Measurements from ENCODE around the gene SPESP1.
"Not testable (repeated sequence)": the region's sequence is repeated elsewhere in the genome, so short reads cannot be mapped to it uniquely, and the experiment has no call there.

Gene SPESP1

DNA sequence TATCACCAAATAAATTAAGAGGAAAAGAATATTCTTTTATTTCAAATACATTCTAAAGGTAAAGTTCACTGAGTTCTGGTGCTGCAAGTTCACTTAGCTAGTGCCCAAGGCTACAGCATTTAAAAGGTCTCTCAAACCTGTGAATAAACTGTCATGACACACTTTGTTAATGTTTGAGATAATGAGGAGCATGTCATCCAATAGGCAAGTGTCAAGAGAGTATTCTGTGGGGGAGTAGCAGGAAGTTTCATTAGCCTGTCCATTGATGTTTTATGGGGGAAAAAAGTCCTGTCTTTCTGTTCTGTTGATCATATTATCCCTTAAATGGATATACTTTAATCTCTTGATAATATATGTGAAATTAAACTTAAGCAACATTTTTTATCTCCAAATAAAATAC, 4.0 kb downstream of the SPESP1 start:
- H3K36me3 Mint-ChIP-seq: no peaks in the 10 kb centered on the region
- H3K9me3 Mint-ChIP-seq: no peaks in the 10 kb centered on the region
- H3K27ac Mint-ChIP-seq: no peak overlapping the region
- no peak overlapping the region for H3K4me3 Mint-ChIP-seq
- H3K4me1 Mint-ChIP-seq: no peaks in the 10 kb centered on the region
- peaks cover 12% of the 10 kb centered on the region for H3K27me3 Mint-ChIP-seq

GRCh38 chr15:68935400-68935937, 5.1 kb downstream of the SPESP1 start:
- H3K27ac Mint-ChIP-seq: no peak overlapping the region
- H3K4me3 Mint-ChIP-seq: no peak overlapping the region
- H3K27me3 Mint-ChIP-seq: peaks cover 17% of the 10 kb centered on the region
- H3K4me1 Mint-ChIP-seq: no peaks in the 10 kb centered on the region
- no peaks in the 10 kb centered on the region for H3K36me3 Mint-ChIP-seq
- no peaks in the 10 kb centered on the region for H3K9me3 Mint-ChIP-seq

GRCh38 chr15:68939501-68939900, 9.2 kb downstream of the SPESP1 start:
- no peaks in the 10 kb centered on the region for H3K36me3 Mint-ChIP-seq
- H3K4me3 Mint-ChIP-seq: no peak overlapping the region
- H3K27ac Mint-ChIP-seq: no peak overlapping the region

DNA sequence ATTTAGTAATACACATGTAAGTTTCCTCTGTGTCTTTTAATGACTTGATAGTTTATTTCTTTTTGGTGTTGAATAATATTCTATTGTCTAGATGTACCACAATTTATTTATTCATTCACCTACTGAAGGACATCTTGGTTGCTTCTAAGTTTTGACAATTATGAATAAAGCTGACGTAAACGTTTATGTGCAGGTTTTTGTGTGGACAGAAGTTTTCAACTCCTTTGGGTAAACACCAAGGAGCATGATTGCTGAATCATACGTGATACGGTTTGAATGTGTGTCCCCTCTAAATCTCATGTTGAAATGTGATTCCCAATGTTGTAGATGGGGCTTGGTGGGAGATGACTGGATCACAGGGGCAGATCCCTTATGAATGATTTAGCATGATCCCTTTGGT, 21.5 kb downstream of the SPESP1 start:
- Mint-ChIP-seq H3K27me3 (peaks cover 21% of the 10 kb centered on the region), H3K27ac (no peak overlapping the region), H3K4me1 (no peaks in the 10 kb centered on the region), H3K36me3 (peaks cover 2% of the 10 kb centered on the region), H3K4me3 (no peak overlapping the region), H3K9me3 (peaks cover 24% of the 10 kb centered on the region)

More at GRCh38 chr15:68939501-68939900, 9.2 kb downstream of the SPESP1 start:
- H3K27me3 Mint-ChIP-seq: peaks cover 23% of the 10 kb centered on the region
- no peaks in the 10 kb centered on the region for H3K9me3 Mint-ChIP-seq
- no peaks in the 10 kb centered on the region for H3K4me1 Mint-ChIP-seq

DNA sequence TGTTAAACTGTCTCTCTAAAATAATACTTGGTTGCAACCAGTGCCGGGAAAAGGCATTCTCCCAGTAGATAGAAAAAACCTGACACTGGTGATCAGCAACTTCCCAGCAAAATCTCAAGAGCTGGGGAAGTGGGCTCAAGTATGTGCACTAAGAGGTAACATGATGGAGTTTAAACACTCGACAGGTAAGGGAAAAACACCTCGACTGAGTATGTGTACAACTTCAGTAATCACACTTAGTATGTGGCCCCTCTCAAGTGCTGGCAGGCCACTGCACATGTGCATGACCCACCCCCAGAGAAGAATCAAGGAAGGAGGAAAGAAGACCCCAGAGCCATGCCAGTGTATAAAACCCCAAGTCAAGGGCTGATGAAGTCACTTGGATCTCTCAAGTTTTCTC, 27.4 kb downstream of the SPESP1 start:
- Mint-ChIP-seq H3K27me3 (peaks cover 38% of the 10 kb centered on the region), H3K36me3 (peaks cover 2% of the 10 kb centered on the region)

GRCh38 chr15:68958597-68958996, 28.3 kb downstream of the SPESP1 start:
- peaks cover 43% of the 10 kb centered on the region for H3K27me3 Mint-ChIP-seq

More for the DNA sequence above, 27.4 kb downstream of the SPESP1 start:
- Mint-ChIP-seq H3K4me1 (no peaks in the 10 kb centered on the region), H3K27ac (no peak overlapping the region), H3K9me3 (peaks cover 14% of the 10 kb centered on the region), H3K4me3 (no peak overlapping the region)

GRCh38 chr15:68962465-68962864, 32.1 kb downstream of the SPESP1 start:
- Mint-ChIP-seq H3K4me3 (no peak overlapping the region), H3K9me3 (peaks cover 4% of the 10 kb centered on the region), H3K27me3 (peaks cover 27% of the 10 kb centered on the region), H3K4me1 (no peaks in the 10 kb centered on the region), H3K27ac (no peak overlapping the region), H3K36me3 (no peaks in the 10 kb centered on the region)

More at GRCh38 chr15:68958597-68958996, 28.3 kb downstream of the SPESP1 start:
- peaks cover 2% of the 10 kb centered on the region for H3K36me3 Mint-ChIP-seq
- H3K9me3 Mint-ChIP-seq: peaks cover 14% of the 10 kb centered on the region
- H3K27ac Mint-ChIP-seq: no peak overlapping the region
- H3K4me3 Mint-ChIP-seq: no peak overlapping the region
- no peaks in the 10 kb centered on the region for H3K4me1 Mint-ChIP-seq

DNA sequence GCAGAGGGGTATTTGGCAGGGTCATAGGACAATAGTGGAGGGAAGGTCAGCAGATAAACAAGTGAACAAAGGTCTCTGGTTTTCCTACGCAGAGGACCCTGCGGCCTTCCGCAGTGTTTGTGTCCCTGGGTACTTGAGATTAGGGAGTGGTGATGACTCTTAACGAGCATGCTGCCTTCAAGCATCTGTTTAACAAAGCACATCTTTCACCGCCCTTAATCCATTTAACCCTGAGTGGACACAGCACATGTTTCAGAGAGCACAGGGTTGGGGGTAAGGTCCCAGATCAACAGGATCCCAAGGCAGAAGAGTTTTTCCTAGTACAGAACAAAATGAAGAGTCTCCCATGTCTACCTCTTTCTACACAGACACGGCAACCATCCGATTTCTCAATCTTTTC, 33.4 kb downstream of the SPESP1 start:
- H3K4me1 Mint-ChIP-seq, H3K27ac Mint-ChIP-seq, H3K4me3 Mint-ChIP-seq, H3K36me3 Mint-ChIP-seq: not testable (repeated sequence)
- peaks cover 12% of the 10 kb centered on the region for H3K9me3 Mint-ChIP-seq
- peaks cover 24% of the 10 kb centered on the region for H3K27me3 Mint-ChIP-seq

GRCh38 chr15:68966996-68967395, 36.7 kb downstream of the SPESP1 start:
- peaks cover 19% of the 10 kb centered on the region for H3K27me3 Mint-ChIP-seq
- H3K9me3 Mint-ChIP-seq: peaks cover 21% of the 10 kb centered on the region
- H3K27ac Mint-ChIP-seq: no peak overlapping the region

DNA sequence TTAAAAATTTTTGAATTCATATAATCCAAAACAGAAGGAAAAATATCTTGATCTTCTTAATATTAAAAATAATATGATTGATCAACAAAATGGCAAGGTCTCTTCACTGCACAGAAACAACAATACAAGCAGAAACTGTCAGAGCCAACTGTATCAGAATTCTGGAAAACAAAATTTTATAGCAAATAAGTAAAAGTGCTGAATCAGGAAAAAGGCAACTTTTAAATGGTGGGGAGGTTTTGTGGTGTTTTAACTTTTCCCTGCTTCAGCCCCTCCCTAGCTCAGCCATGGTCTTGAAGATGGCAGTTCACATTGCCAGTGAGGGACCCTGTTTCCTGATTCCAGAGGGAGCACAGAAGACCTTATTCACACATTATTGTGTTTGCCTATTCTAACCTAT, 37.6 kb downstream of the SPESP1 start:
- Mint-ChIP-seq H3K27ac (no peak overlapping the region), H3K4me1 (no peaks in the 10 kb centered on the region), H3K4me3 (no peak overlapping the region), H3K9me3 (peaks cover 21% of the 10 kb centered on the region), H3K27me3 (peaks cover 15% of the 10 kb centered on the region), H3K36me3 (no peaks in the 10 kb centered on the region)

More at GRCh38 chr15:68966996-68967395, 36.7 kb downstream of the SPESP1 start:
- Mint-ChIP-seq H3K4me3 (no peak overlapping the region), H3K36me3 (no peaks in the 10 kb centered on the region), H3K4me1 (no peaks in the 10 kb centered on the region)

GRCh38 chr15:68969298-68969697, 39.0 kb downstream of the SPESP1 start:
- no peak overlapping the region for H3K4me3 Mint-ChIP-seq
- no peaks in the 10 kb centered on the region for H3K36me3 Mint-ChIP-seq
- H3K27ac Mint-ChIP-seq: no peak overlapping the region
- no peaks in the 10 kb centered on the region for H3K4me1 Mint-ChIP-seq
- H3K27me3 Mint-ChIP-seq: peaks cover 16% of the 10 kb centered on the region
- peaks cover 21% of the 10 kb centered on the region for H3K9me3 Mint-ChIP-seq

GRCh38 chr15:68972201-68973065, 42.1 kb downstream of the SPESP1 start:
- Mint-ChIP-seq H3K27ac (no peak overlapping the region), H3K27me3 (peaks cover 21% of the 10 kb centered on the region), H3K9me3 (peaks cover 18% of the 10 kb centered on the region), H3K36me3 (no peaks in the 10 kb centered on the region), H3K4me3 (no peak overlapping the region), H3K4me1 (no peaks in the 10 kb centered on the region)

DNA sequence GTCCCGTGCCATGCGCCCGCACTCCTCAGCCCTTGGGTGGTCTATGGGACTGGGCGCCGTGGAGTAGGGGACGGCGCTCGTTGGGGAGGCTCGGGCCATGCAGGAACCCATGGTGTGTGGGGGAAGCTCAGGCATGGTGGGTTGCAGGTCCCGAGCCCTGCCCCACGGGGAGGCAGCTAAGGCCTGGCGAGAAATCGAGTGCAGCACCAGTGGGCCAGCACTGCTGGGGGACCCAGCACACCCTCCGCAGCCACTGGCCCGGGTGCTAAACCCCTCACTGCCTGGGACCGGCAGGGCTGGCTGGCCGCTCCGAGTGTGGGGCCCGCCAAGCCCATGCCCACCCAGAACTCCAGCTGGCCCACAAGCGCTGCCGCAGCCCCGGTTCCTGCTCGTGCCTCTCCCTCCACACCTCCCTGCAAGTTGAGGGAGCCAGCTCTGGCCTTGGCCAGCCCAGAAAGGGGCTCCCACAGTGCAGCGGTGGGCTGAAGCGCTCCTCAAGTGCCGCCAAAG, 45.4 kb downstream of the SPESP1 start:
- H3K27ac Mint-ChIP-seq, H3K4me1 Mint-ChIP-seq, H3K4me3 Mint-ChIP-seq, H3K9me3 Mint-ChIP-seq, H3K36me3 Mint-ChIP-seq: not testable (repeated sequence)
- H3K27me3 Mint-ChIP-seq: peaks cover 17% of the 10 kb centered on the region

GRCh38 chr15:68977426-68977825, 47.1 kb downstream of the SPESP1 start:
- H3K4me1 Mint-ChIP-seq, H3K9me3 Mint-ChIP-seq, H3K36me3 Mint-ChIP-seq, H3K27ac Mint-ChIP-seq, H3K4me3 Mint-ChIP-seq: not testable (repeated sequence)
- peaks cover 22% of the 10 kb centered on the region for H3K27me3 Mint-ChIP-seq

GRCh38 chr15:68979006-68979405, 48.7 kb downstream of the SPESP1 start:
- no peaks in the 10 kb centered on the region for H3K9me3 Mint-ChIP-seq
- H3K27ac Mint-ChIP-seq: no peak overlapping the region
- H3K36me3 Mint-ChIP-seq: no peaks in the 10 kb centered on the region
- H3K4me1 Mint-ChIP-seq: no peaks in the 10 kb centered on the region
- H3K4me3 Mint-ChIP-seq: no peak overlapping the region
- peaks cover 22% of the 10 kb centered on the region for H3K27me3 Mint-ChIP-seq

DNA sequence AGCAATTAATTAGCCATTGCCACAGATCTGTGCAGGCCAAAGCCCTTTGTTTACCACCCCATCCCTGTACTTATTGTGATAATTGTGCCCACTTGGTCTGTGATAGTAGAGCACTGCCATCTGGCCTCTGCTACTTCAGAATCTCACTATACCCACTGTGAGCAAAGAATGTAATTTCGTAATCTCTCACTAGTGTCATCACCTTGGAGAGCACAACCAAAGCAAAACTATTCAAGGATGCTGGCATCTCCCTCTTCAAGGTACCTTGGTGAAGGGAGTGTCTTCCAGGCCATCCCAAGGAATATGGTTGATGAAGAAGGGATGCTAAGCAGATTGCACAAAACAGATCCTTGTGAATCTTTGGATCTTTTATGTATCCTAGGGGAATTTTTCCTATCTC, 49.5 kb downstream of the SPESP1 start:
- H3K9me3 Mint-ChIP-seq: no peaks in the 10 kb centered on the region
- H3K27me3 Mint-ChIP-seq: peaks cover 15% of the 10 kb centered on the region
- no peaks in the 10 kb centered on the region for H3K4me1 Mint-ChIP-seq
- no peak overlapping the region for H3K4me3 Mint-ChIP-seq
- H3K36me3 Mint-ChIP-seq: no peaks in the 10 kb centered on the region
- no peak overlapping the region for H3K27ac Mint-ChIP-seq

Data from activated naive CD4-positive, alpha-beta T cell treated with anti-CD3 and anti-CD28 coated beads, Interleukin-2, amount 50 U/mL, for 24 hours (primary cell).